GM03348 (cell line): ENCODE data around the gene ISOC2.
"Not testable (repeated sequence)": the region's sequence is repeated elsewhere in the genome, so short reads cannot be mapped to it uniquely, and the experiment has no call there.

Experiments used
- DNase-seq: peaks from one replicate; pipeline ENCODE4 v3.0.0; 2012; ENCODE audit warnings: low spot score

The ISOC2 gene, protein sequence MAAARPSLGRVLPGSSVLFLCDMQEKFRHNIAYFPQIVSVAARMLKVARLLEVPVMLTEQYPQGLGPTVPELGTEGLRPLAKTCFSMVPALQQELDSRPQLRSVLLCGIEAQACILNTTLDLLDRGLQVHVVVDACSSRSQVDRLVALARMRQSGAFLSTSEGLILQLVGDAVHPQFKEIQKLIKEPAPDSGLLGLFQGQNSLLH

DNA sequence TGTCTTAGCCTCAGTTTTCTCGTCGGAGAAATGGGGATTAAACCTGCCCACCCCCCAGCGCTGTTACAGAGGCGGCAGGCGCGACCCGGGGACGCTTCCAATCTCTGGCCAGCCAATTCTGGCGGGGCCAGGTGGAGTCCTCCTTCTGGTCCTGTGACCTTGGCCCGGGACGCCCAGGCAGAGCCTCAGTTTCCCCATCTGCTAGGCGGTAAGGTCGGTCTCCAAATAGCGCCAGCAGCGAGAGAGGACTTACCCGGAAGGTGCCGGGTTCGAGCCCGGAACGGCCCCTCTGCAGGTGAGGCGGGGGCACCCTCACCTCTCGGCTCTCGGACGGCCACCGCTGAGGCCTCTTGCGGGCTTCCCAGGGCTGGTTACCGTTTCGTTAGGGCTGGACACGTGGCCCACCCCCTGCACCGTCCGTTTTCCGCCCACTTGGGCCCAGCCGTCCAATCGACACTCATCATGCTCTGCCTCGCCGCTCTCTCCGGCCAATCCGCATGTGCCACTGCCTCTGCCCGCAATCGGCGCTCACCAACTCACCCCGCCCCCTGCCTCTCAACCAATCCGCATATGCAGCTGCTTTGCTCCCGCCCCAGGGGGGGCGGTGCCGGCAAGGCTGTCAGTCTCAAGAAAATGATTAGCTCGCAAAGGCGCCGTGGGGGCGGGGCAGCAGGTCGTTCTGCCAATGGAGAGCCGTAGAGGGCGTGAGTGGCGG lies at the start of gene ISOC2:
Gene ISOC2, minus strand, starts transcription at position 384 of the 715 bp plus-strand sequence. CDS start 5,156 bp downstream, outside the sequence.
- DNase-seq = peak; percentile 99

DNA sequence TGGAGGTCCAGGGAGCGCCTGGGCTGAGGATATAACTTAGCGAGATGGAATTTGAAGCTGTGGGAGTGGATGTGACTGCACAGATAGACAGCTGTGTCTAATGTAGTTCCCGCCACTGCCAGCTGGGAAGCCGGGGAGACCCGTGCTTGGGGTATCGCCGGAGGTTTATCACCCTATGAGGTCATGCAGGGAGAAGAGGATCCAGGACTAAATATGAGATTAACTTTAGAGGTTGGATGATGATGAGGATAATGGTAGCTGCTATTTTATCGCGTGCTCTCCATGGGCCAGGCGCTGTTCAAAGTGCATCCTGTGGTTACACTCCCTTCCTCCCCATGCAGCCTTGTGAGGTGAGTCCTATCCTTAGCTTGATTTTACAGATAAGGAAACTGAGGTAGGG lies 46.7 kb upstream of the ISOC2 start:
- DNase-seq = no peak

DNA sequence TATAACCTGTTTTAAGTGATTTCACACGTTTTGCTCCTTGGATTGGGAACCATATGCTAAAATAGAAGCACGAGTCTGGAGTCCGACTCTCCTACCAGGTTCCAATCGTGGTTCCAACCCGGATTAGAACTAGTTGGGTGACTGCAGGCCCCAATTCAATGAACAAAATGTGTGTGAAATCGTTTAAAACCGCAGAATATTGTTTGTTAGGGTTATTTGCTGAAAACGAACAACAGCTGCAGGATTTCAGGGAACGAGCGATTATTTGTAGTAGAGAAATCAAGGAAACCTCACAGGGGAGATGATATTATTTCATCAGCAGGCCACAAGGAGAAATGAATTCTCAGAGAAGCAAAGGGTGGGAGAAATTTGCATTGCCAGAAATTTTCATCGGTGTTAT lies 43.5 kb upstream of the ISOC2 start:
- no peak for DNase-seq

DNA sequence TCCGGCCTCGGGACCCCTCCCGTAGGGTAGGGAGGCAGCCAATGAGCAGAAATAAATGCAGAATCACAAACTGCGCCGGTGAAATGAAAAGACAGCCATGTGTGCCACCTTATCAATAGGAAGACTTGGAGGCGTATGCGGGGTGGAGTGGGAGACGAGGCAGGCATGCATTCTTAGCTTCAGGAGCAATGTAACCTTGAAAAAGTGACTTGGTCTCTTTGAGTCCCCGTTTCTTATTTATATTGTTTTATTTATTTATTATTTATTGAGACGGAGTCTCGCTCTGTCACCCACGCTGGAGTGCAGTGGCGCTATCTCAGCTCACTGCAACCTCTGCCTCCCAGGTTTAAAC lies 42.8 kb upstream of the ISOC2 start:
- DNase-seq = no peak

DNA sequence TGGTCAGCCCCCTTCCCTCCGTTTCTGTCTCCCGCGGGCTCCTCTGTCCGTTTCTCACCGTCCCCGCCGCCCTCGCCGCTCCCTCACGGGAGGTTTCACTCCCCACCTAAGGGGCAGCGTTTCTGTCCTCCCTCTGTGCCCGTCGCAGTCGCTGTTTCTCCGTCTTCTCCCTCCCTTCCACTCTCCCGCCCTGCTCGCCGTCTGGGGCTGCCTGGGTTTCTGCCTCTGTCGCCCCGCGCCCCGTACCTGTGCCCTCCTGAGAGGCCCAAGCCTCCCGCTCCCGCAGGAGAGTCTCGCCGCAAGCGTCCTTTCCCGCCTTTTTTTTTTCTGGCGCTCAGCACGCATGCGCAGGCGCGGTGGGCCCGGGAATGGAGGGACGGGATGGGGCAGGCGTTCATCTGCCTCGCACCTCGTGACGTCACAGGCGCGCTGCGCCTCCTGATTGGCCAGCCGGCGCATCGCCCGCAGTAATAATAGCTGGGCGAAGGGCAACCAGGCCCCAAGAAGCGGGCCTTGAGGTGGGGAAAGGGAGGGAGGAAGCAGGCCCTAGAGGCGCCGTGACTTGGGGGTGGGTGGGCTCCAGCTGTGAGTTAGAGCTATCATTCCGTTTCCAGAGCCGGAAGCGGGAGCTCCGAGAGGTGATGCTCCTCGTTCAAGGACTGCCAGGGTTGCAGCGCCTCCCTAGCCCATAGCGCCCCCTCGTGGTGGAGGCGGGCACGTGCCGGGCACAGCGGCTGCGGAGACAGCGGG lies 42.2 kb upstream of the ISOC2 start:
- peak; percentile 99 for DNase-seq

DNA sequence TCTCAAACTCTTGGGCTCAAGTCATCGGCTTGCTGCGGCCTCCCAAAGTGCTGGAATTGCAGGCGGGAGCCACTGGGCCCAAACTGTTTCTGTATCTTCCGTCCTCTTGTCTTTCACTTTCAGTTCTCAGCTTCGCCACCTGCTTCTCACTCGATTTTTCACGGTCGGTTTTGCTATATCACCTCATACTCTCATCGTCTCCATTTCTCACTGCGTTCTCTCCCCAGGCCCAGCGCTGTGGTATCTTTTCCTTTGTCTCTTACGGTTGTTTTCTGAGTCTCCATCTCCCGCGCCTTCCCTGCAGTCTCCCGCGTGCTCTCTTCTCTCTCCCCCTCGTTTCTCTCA lies 41.7 kb upstream of the ISOC2 start:
- DNase-seq = no peak

DNA sequence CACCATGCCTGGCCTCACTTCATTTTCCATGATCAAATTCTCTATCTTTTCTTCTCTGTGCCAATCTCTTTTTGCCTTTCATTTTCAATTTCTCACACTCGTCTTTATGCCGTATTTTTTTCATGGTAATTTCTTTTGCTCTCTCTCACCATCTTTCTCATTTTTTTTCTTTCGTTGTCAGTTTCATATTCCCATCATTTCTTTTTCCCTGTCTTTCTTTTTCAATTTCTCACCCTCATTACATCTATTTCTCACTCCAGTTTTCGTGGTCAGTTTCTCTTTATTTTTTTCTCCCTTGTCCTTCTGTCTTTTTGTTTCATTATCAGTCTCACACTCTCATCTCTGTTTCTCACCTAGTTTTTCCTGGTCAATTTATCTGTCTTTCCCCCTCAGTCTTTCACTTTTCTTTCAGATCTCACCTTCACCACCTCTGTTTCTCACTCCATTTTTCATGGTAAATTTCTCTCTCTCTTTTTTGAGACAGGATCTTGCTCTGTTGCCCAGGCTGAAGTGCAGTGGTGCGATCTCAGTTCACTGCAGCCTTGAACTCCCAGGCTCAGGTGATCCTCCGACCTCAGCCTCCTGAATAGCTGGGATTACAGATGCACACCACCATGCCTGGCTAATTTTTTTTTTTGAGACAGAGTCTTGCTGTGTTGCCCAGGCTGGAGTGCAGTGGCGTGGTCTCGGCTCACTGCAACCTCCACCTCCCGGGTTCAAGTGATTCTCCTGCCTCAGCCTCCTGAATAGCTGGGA lies 40.9 kb upstream of the ISOC2 start:
- DNase-seq = no peak

DNA sequence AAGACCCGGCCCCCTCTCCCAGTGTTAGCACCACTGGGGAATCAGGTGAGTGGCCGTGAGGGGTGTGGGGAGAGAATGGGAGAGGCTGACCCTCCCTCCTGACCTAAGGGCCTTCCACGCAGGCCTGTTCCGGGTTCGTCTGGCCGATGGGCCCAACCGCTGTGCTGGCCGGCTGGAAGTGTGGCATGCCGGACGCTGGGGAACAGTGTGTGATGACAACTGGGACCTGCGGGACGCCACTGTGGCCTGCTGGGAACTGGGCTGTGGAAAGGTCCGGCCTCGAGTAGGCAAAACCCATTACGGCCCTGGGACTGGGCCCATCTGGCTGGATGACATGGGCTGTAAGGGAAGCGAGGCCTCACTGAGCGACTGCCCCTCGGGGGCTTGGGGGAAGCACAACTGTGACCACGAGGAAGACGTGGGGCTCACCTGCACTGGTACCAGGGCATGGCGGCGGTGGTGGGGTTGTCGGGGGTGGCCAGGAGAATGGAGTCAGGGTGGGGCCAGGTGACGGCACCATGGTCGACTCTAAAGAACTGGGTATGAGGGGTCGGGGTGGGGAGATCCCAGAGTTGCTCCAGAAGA lies 39.0 kb upstream of the ISOC2 start:
- no peak for DNase-seq

DNA sequence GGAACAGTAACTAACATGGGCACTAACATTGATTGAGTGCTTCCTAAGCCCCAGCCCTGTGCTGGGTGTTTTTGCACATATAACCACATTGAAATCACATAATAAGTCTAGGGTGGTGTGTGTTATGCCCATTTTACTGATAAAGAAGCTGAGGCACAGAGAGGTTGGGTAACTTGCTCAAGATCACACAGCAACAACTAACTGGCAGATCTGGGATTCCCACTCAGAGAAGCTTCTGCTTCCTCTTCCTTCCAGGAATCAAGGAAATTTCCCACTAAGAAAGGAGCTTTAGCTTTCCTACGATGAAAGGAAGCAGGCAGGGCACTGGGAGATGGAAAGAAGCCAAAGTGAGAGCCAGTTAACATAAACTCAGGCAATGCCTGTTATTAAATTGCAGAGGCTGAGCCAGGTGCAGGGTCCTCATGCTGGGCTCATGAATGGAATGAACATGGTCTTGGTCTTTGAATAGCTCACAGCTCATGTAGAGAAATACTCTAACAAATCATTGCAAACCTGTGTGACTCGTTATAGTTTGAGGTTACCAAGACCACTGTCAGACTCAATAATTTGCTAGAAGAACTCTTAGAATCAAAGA lies 36.9 kb upstream of the ISOC2 start:
- no peak for DNase-seq

DNA sequence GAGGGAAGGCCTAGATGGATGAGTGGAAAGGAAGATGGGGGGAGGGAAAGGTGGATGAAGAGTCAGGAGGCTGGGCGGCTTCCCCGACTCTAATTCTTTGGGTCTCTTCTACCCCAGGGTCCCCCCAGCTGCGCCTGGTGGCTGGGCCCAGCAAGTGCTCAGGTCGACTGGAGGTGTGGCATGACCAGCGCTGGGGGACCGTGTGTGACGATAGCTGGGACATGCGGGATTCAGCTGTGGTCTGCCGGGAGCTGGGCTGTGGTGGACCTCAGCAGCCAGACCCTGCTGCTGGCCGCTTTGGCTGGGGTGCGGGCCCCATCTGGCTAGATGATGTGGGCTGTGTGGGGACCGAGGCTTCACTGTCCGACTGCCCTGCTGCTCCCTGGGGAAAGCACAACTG lies 36.3 kb upstream of the ISOC2 start:
- DNase-seq = no peak

DNA sequence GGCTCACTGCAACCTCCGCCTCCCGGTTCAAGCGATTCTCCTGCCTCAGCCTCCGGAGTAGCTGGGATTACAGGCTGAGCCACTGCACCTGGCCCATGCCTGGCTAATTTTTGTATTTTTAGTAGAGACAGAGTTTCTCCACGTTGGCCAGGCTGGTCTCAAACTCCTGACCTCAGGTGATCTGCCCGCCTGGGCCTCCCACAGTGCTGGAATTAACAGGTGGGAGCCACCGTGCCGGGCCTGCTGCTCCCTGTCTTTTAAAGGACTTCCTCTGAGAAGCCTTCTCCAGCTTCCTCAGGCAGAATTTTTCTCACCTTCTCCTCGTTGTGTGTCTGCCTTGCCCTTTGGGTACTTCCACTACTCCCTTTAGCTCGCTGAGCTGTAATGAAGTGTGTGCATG lies 35.4 kb upstream of the ISOC2 start:
- DNase-seq = not testable (repeated sequence)

DNA sequence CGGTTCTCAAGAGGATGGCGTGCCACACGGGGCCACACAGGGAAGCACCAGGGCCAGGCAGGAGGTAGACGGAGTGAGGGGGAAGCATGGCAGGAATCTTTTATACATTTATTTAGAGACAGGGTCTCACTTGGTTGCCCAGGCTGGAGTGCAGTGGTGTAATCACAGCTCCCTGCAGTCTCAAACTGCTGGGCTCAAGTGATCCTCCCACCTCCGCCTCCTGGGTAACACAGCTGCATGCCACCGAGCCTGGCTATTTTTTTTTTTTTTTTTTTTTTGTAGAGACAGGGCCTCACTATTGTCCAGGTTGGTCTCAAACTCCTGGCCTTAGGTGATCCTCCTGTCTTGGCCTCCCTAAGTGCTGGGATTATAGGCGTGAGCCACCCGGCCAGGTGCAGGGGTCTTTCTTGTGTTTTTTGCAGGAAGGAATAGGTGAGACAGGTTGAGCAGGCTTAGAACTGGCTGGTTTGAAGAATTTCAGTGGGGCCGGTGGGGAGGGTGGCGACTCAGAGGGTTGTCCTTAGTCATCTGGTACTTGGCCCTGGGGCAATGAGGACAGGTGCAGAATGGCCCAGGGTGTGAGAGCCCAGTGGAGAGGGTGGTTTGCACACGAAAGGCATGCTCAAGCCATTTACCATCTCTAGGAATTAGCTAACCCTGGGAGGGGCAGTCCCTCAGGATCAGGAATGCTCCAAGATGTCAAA lies 34.4 kb upstream of the ISOC2 start:
- no peak for DNase-seq

DNA sequence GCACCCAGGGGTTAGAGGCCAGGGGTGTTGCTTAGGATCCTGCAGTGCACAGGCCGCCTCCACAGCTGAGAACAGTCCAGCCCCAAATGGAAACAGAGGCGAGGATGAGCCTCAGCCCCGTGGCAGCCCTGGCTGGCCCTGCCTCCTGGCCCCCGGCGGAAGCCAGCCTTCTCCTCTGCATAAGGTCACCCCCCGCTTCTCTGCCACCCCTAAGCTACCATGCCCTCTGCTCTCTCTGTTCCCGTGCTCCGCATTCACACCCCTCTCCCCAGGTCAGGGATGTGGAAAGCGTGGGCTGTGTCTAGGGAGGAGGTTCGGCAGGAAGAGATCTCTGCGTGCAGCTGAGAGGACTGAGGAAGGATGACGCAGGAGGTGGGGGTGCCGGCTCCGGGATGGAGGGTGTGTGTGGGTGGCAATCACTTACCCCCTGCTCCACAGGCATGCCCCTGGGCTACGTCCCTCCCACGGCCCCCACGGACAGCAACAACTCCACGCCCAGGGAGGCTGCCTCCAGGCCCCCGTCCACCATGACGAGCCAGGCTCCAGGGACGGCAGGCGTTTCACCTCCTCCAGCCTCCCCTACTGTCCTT lies 32.8 kb upstream of the ISOC2 start:
- peak; percentile 89 for DNase-seq

DNA sequence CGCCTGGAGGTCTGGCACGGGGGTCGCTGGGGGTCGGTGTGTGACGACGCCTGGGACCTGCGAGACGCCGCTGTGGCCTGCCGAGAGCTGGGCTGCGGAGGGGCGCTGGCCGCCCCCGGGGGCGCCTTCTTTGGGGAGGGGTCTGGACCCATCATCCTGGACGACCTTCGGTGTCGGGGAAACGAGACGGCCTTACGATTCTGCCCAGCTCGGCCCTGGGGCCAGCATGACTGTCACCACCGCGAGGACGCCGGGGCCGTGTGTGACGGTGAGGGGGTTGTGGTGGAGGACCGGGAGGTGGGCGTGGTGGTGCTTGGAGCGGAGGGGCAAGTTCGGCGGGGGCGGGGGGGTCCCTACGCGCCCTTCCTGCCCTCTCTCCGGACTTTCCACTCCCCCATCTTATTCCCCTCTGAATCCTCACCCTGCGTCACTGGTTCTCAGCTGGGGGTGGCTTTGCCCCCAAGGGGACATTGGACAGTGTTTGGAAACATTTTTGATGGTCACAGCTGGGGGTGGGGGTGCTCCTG lies 32.3 kb upstream of the ISOC2 start:
- no peak for DNase-seq

DNA sequence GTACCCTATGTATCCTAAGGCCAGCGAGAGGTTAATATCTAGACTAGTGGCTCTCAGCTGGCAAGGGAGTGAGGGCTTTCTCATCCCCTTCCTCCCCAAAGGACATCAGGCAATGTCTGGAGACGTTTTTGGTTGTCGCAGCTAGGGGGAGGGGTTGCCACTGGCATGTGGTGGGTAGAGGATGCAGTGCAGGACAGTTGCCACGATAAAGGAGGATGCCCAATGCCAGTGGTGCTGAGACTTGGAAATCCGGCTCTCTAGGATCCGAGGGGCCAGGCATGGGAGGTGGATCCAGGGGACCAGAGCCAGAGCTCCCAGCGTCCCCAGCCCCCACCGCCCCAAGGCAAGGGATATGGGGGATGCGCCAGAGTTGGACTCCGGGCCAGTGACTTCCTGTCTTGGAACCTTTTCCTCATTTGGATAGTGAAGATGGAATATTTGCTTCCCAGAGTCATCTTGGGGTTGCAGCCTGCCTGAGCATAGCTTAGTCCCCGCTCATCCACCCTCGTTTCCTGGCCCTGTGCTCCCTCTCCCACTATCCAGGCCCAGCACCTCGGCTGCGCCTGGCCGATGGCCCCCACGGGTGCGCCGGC lies 31.7 kb upstream of the ISOC2 start:
- DNase-seq = peak; percentile 61

DNA sequence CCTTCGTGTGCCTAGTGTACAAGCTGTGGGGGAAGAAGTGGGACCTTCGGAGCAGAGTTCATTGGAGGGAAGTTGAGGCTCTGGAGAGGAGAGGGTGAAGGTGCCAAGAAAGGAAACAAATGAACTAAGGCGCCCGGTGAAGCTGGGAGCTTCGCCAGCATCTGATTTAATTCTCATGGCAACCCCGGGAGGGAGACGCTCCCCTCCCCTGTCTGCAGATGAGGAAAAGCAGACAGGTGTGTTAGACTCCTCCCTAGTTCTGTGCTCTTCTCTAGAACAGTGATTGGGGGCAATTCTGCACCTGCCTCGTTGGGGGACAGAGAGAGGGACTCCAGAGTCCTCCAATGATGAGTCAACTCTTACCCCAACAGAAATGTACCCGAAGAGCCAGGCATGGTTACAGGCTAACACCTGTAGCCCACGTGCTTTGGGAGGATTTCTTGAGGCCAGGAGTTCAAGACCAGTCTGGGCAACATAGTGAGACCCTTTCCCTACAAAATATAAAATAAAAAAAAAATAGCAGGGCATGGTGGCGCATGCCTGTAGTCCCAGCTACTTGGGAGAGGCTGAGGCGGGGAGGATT lies 31.0 kb upstream of the ISOC2 start:
- DNase-seq = no peak

DNA sequence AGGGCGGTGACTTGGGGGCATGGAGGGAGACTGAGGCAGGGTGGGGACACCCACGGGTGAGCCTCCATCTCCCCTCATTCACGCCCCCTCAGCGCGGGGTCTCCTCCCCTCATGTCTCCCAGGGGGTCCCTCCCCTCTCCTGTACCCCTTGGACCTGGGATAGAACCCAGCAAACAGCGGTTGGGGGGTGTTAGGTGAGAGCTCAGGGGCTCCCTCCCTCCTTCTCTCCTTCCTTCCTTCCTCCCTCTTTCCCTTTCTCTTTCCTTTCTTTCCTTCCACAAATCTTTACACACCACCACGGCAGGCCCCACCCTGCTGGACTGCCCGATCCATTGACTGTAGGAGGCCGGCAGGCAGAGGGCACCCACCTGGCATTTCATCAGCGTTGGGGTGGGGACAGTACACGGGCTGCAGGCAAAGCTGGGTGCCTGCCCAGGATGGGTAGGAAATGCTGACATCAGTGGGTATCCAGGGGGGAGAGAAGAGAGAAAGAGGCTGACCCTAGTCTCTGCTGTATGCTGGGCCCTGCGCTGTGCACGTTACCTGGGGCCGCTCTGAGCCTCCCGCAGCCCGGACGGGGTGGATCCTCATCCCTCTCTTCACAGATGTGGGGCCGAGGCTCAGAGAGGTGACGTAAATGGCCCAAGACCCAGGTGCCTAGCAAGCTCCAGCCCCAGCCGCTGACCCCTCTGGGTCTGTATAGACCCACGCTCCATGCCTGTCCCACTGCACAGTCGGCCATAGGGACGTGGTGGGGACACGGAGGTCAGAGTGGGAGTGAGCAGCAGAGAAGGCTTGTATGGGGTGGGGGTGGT lies 30.3 kb upstream of the ISOC2 start:
- DNase-seq = peak; percentile 22

DNA sequence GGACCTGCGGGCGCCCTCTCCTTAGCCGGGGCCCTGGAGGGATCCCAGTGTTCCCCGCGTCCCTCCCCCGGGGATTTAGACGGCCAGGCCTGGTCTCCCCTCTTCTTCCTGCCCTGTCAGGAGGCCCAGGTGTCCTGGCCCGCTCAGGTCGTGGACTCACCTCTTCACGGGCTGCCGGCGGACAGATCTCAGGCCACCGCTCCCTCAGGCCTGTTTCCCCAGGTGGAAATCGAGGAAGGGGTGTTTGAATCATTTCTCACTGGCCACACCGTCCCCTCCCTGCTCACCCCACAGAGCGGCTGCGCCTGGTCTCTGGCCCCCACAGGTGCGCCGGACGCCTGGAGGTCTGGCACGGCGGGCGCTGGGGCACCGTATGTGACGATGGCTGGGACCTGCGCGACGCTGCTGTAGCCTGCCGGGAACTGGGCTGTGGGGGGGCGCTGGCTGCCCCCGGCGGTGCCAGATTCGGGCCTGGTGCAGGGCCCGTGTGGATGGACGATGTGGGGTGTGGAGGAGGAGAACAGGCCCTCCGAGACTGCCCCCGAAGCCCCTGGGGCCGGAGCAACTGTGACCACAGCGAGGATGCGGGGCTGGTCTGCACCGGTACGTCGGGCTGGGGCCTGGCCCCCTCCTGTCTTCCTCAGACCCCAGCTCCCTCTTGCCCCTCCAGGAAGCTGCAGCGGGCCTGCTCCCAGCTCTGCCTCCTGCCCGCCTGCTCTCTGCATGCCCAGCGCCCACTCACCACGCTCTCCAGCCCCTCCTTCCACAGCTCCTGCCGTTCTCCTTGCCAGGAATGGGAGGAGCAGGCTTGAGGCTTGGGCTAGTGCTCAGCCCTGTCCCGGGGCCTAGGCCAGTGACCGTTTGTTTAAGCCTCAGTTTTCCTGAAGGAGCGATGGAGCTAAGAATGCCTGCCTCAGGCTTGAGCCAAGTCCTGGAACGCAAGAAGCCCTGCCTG lies 29.3 kb upstream of the ISOC2 start:
- DNase-seq = no peak
